ENCODE measurements around the gene SVIL. TPM values are rescaled to one million over a fixed set of nuclear protein-coding genes. Genes with fewer than 3 reads are reported as not detected.

SVIL gene
- total and polyA plus RNA-seq, 2 of the 13 experiments (the other 11 are each of a cell fraction or from before 2014, with no cell fraction given), result 3.9 to 12.1 TPM

DNA sequence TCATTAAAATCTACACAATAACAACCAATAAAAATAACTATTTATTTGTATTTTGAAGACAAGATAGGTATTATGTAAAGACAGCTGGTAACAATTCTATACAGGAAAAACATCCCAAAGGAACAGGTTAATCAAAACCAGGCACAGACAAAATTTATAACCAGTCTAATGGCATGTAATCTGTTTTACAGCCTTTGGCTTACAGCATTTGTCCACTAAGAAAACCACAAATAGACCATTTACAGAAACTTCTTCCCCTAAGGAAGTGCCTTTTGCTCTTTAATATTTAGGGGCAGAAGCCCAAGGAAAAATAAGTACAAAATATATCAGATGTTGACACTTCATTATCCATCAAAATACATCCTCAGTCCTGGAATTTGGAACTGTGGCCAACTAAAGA lies 65.0 kb downstream of the SVIL start (continued):
- TF ChIP-seq, protein P1, sequence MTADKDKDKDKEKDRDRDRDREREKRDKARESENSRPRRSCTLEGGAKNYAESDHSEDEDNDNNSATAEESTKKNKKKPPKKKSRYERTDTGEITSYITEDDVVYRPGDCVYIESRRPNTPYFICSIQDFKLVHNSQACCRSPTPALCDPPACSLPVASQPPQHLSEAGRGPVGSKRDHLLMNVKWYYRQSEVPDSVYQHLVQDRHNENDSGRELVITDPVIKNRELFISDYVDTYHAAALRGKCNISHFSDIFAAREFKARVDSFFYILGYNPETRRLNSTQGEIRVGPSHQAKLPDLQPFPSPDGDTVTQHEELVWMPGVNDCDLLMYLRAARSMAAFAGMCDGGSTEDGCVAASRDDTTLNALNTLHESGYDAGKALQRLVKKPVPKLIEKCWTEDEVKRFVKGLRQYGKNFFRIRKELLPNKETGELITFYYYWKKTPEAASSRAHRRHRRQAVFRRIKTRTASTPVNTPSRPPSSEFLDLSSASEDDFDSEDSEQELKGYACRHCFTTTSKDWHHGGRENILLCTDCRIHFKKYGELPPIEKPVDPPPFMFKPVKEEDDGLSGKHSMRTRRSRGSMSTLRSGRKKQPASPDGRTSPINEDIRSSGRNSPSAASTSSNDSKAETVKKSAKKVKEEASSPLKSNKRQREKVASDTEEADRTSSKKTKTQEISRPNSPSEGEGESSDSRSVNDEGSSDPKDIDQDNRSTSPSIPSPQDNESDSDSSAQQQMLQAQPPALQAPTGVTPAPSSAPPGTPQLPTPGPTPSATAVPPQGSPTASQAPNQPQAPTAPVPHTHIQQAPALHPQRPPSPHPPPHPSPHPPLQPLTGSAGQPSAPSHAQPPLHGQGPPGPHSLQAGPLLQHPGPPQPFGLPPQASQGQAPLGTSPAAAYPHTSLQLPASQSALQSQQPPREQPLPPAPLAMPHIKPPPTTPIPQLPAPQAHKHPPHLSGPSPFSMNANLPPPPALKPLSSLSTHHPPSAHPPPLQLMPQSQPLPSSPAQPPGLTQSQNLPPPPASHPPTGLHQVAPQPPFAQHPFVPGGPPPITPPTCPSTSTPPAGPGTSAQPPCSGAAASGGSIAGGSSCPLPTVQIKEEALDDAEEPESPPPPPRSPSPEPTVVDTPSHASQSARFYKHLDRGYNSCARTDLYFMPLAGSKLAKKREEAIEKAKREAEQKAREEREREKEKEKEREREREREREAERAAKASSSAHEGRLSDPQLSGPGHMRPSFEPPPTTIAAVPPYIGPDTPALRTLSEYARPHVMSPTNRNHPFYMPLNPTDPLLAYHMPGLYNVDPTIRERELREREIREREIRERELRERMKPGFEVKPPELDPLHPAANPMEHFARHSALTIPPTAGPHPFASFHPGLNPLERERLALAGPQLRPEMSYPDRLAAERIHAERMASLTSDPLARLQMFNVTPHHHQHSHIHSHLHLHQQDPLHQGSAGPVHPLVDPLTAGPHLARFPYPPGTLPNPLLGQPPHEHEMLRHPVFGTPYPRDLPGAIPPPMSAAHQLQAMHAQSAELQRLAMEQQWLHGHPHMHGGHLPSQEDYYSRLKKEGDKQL (CRISPR knock-in tag; IDR thresholded peaks at IDR 0.05; ENCODE audit: low read depth), result no peak
- TF ChIP-seq SMAD3 (CRISPR knock-in tag; IDR thresholded peaks at IDR 0.05) (no peak), TRIM24 (CRISPR knock-in tag; IDR thresholded peaks at IDR 0.05) (no peak), JDP2 (CRISPR knock-in tag; IDR thresholded peaks at IDR 0.05; ENCODE audit: borderline replicate concordance) (no peak), ZNF709 (CRISPR knock-in tag; IDR thresholded peaks at IDR 0.05) (no peak), PHF20 (CRISPR knock-in tag; IDR thresholded peaks at IDR 0.05) (no peak), ZNF296 (CRISPR knock-in tag; conservative IDR thresholded peaks at IDR 0.05) (no peak), ZBTB49 (CRISPR knock-in tag; IDR thresholded peaks at IDR 0.05; ENCODE audit: borderline replicate concordance) (no peak), ZBTB2 (CRISPR knock-in tag; IDR thresholded peaks at IDR 0.05; ENCODE audit: low read depth) (no peak), ZNF607 (CRISPR knock-in tag; IDR thresholded peaks at IDR 0.05; ENCODE audit: borderline replicate concordance) (no peak), ZNF550 (CRISPR knock-in tag; IDR thresholded peaks at IDR 0.05; ENCODE audit: borderline replicate concordance) (no peak), PPARG (CRISPR knock-in tag; conservative IDR thresholded peaks at IDR 0.05) (no peak)
- TF ChIP-seq, protein P2, sequence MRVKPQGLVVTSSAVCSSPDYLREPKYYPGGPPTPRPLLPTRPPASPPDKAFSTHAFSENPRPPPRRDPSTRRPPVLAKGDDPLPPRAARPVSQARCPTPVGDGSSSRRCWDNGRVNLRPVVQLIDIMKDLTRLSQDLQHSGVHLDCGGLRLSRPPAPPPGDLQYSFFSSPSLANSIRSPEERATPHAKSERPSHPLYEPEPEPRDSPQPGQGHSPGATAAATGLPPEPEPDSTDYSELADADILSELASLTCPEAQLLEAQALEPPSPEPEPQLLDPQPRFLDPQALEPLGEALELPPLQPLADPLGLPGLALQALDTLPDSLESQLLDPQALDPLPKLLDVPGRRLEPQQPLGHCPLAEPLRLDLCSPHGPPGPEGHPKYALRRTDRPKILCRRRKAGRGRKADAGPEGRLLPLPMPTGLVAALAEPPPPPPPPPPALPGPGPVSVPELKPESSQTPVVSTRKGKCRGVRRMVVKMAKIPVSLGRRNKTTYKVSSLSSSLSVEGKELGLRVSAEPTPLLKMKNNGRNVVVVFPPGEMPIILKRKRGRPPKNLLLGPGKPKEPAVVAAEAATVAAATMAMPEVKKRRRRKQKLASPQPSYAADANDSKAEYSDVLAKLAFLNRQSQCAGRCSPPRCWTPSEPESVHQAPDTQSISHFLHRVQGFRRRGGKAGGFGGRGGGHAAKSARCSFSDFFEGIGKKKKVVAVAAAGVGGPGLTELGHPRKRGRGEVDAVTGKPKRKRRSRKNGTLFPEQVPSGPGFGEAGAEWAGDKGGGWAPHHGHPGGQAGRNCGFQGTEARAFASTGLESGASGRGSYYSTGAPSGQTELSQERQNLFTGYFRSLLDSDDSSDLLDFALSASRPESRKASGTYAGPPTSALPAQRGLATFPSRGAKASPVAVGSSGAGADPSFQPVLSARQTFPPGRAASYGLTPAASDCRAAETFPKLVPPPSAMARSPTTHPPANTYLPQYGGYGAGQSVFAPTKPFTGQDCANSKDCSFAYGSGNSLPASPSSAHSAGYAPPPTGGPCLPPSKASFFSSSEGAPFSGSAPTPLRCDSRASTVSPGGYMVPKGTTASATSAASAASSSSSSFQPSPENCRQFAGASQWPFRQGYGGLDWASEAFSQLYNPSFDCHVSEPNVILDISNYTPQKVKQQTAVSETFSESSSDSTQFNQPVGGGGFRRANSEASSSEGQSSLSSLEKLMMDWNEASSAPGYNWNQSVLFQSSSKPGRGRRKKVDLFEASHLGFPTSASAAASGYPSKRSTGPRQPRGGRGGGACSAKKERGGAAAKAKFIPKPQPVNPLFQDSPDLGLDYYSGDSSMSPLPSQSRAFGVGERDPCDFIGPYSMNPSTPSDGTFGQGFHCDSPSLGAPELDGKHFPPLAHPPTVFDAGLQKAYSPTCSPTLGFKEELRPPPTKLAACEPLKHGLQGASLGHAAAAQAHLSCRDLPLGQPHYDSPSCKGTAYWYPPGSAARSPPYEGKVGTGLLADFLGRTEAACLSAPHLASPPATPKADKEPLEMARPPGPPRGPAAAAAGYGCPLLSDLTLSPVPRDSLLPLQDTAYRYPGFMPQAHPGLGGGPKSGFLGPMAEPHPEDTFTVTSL (CRISPR knock-in tag; IDR thresholded peaks at IDR 0.05; ENCODE audit: borderline replicate concordance), result no peak
